AG04449 (cell line): ENCODE data around the gene ZNF365.
"Not testable (repeated sequence)": the region's sequence is repeated elsewhere in the genome, so short reads cannot be mapped to it uniquely, and the experiment has no call there.

ENCODE experiments used
- CTCF ChIA-PET: fragments of 350-600 bp; formaldehyde crosslinking; extraction: SDS; loops from one replicate; lab custom pipeline; 2021; ENCODE audit warnings: antibody characterized with exemption; lab: Yijun Ruan, JAX
- POLR2A ChIA-PET: fragments of 400-600, 350-600 bp; formaldehyde crosslinking; extraction: SDS; loops from one replicate; lab custom pipeline; 2020; ENCODE audit warnings: antibody characterized with exemption, inconsistent platforms; lab: Yijun Ruan, JAX
- DNase-seq: peaks from one replicate; pipeline ENCODE4 v3.0.0-alpha.2; 2010; ENCODE audit warnings: low read depth, low spot score
- H3K4me3 ChIP-seq: 2 replicates; pipeline ENCODE4 v1.5.1; 2011; ENCODE audit warnings: low read depth, mild to moderate bottlenecking, control low read depth, low read length
- CTCF ChIP-seq: IDR thresholded peaks from one replicate; pipeline ENCODE4 v1.5.1; 2011; ENCODE audit warnings: mild to moderate bottlenecking, moderate library complexity, low read length, control low read depth, inconsistent platforms; ENCODE audit not compliant: insufficient read depth; ENCODE audit errors: missing control alignments

Gene ZNF365

DNA sequence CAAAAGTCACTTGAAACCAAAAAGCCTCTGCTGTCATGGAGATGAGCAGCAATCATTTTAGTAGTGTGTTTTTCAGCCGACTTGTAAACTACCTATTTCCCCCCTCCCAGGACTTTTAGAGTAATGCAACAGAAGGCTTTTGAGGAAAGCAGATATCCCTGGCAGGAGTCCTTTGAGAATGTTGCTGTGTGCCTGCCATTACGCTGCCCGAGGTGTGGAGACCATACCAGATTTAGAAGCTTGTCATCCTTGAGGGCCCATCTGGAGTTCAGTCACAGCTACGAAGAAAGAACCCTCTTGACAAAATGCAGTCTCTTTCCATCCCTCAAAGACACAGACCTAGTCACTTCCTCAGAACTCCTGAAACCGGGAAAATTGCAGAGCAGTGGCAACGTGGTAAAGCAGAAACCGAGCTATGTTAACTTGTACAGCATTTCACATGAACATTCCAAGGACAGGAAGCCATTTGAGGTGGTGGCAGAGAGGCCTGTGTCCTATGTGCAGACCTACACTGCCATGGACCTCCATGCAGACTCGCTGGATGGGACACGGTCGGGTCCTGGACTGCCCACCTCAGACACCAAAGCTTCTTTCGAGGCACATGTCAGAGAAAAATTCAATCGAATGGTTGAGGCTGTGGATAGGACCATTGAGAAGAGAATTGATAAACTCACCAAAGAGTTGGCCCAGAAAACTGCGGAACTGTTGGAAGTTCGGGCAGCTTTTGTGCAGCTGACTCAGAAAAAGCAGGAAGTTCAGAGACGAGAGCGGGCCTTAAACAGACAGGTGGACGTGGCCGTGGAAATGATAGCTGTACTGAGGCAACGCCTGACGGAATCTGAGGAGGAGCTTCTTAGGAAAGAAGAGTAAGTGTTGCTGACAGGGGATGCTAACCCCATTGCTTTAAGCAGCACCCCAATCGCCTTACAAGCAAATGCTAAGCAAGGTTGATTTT lies 2.2 kb downstream of the ZNF365 start:
- no peak overlapping the region for H3K4me3 ChIP-seq
- POLR2A ChIA-PET: no interaction called here
- CTCF ChIA-PET: interaction anchor here (0.5 to 1.7 kb wide), 3 partner anchors 8 to 68 kb away, joined by 3 to 6 read pairs (median 5); no protein-coding TSS in a partner anchor
- DNase-seq: no peak
- TF ChIP-seq CTCF: no peak

GRCh38 chr10:62377026-62377415 lies 2.9 kb downstream of the ZNF365 start:
- ChIA-PET POLR2A (no interaction called here), CTCF (interaction anchor here (0.5 to 0.7 kb wide), 2 partner anchors 60 to 69 kb away, joined by 3 to 5 read pairs; no protein-coding TSS in a partner anchor)
- no peak for DNase-seq
- no peak for TF ChIP-seq CTCF
- no peak overlapping the region for H3K4me3 ChIP-seq

- no peak for TF ChIP-seq CTCF
- CTCF ChIA-PET: no interaction called here
- H3K4me3 ChIP-seq: no peak overlapping the region
- no peak for DNase-seq
- POLR2A ChIA-PET: no interaction called here
These were observed 3.8 kb downstream of the ZNF365 start for GRCh38 chr10:62377966-62378365.

GRCh38 chr10:62378877-62379276 lies 4.7 kb downstream of the ZNF365 start:
- H3K4me3 ChIP-seq, POLR2A ChIA-PET, DNase-seq: not testable (repeated sequence)
- CTCF ChIA-PET: interaction anchor here (0.7 to 1.9 kb wide), 2 partner anchors 11 to 114 kb away, joined by 4 read pairs; no protein-coding TSS in a partner anchor

- POLR2A ChIA-PET: no interaction called here
- no peak overlapping the region for H3K4me3 ChIP-seq
- CTCF ChIA-PET: interaction anchor here (0.7 to 1.9 kb wide), 3 partner anchors 12 to 116 kb away, joined by 3 to 4 read pairs (median 4); no protein-coding TSS in a partner anchor
These were observed 5.2 kb downstream of the ZNF365 start for GRCh38 chr10:62379394-62379793.

GRCh38 chr10:62380016-62380415 lies 5.8 kb downstream of the ZNF365 start:
- H3K4me3 ChIP-seq: no peak overlapping the region
- POLR2A ChIA-PET: no interaction called here
- no peak for TF ChIP-seq CTCF
- CTCF ChIA-PET: interaction anchor here (0.8 to 1.9 kb wide), 2 partner anchors 115 to 117 kb away, joined by 3 to 4 read pairs; no protein-coding TSS in a partner anchor
- DNase-seq: no peak

More at GRCh38 chr10:62379394-62379793, 5.2 kb downstream of the ZNF365 start:
- TF ChIP-seq CTCF: no peak
- no peak for DNase-seq
